Endodermal cell (in vitro differentiated cells): ENCODE measurements around the gene SYT2. TPM values are rescaled to one million over a fixed set of nuclear protein-coding genes. Genes with fewer than 3 reads are reported as not detected.

ENCODE experiments used
- DNase-seq: peaks from one replicate; pipeline ENCODE4 v3.0.0-alpha.2; 2017
- H3K27ac ChIP-seq: 2 replicates; pipeline ENCODE4 v1.5.1; 2013; ENCODE audit warnings: mild to moderate bottlenecking, low read depth, low read length, moderate library complexity
- H3K27me3 ChIP-seq: 2 replicates; pipeline ENCODE4 v1.6.1; 2013; ENCODE audit warnings: mild to moderate bottlenecking, low read length, moderate library complexity; ENCODE audit not compliant: insufficient read depth, control insufficient read depth, poor library complexity, severe bottlenecking
- H3K36me3 ChIP-seq: 2 replicates; pipeline ENCODE4 v1.7.0; 2013; ENCODE audit warnings: mild to moderate bottlenecking, low read length, moderate library complexity; ENCODE audit not compliant: control insufficient read depth, insufficient read depth
- H3K4me1 ChIP-seq: one replicate; pipeline ENCODE4 v1.7.0; 2013; ENCODE audit warnings: low read length; ENCODE audit not compliant: control insufficient read depth, insufficient read depth
- H3K4me3 ChIP-seq: 2 replicates; pipeline ENCODE4 v1.5.1; 2013; ENCODE audit warnings: mild to moderate bottlenecking, low read length, moderate library complexity
- H3K9ac ChIP-seq: 2 replicates; pipeline ENCODE4 v1.6.1; 2013; ENCODE audit warnings: mild to moderate bottlenecking, low read length, moderate library complexity; ENCODE audit not compliant: poor library complexity, severe bottlenecking; ENCODE audit errors: extremely low read depth
- H3K9me3 ChIP-seq: 2 replicates; pipeline ENCODE4 v1.6.1; 2013; ENCODE audit warnings: mild to moderate bottlenecking, low read length, moderate library complexity; ENCODE audit not compliant: control insufficient read depth
- H3K27ac Mint-ChIP-seq: 2 replicates; pipeline ENCODE4 v1.8.0; 2020; ENCODE audit warnings: mixed read lengths
- H3K27me3 Mint-ChIP-seq: 2 replicates; pipeline ENCODE4 v1.8.0; 2021; ENCODE audit warnings: mild to moderate bottlenecking, mixed read lengths; ENCODE audit not compliant: insufficient read depth
- H3K36me3 Mint-ChIP-seq: 2 replicates; pipeline ENCODE4 v1.8.0; 2020; ENCODE audit warnings: low read depth, mixed read lengths
- H3K4me1 Mint-ChIP-seq: 2 replicates; pipeline ENCODE4 v1.8.0; 2020; ENCODE audit warnings: mixed read lengths
- H3K4me3 Mint-ChIP-seq: 2 replicates; pipeline ENCODE4 v1.8.0; 2020; ENCODE audit warnings: mild to moderate bottlenecking, moderate library complexity, mixed read lengths
- H3K9me3 Mint-ChIP-seq: 2 replicates; pipeline ENCODE4 v1.8.0; 2020; ENCODE audit warnings: mild to moderate bottlenecking, mixed read lengths
- CTCF ChIP-seq: fragments of 200-600 bp; sonication (generic); conservative IDR thresholded peaks from 2 replicates; pipeline ENCODE4 v1.5.0; 2021; ENCODE audit warnings: antibody characterized with exemption, mild to moderate bottlenecking
- WGBS, 2 experiments: methylation state at CpG; one replicate each; pipeline versions ENCODE4 v1.1.5 to v1.1.7; 2013; ENCODE audit warnings: missing lambda C conversion rate in 2 of 2, mixed read lengths in 1 of 2; ENCODE audit not compliant: insufficient coverage in 1 of 2, insufficient read length in 1 of 2; 5-methylcytosine and 5-hydroxymethylcytosine counted together
- total RNA-seq, 2 donors: library from RNA; stranded (reverse); fragmentation: NEBNext Ultra II Directional in 1 of 2; extraction: Animal tissue kit (Norgen Biotek cat#: 25700) in 1 of 2; gene quantifications; 2 replicates in 1 of 2; 3 replicates in 1 of 2; pipeline ENCODE4 v1.2.1, GENCODE V29; 2021

SYT2 gene
- total RNA-seq, 2 donors from 2014 or later, result 2.9 to 4.4 TPM

DNA sequence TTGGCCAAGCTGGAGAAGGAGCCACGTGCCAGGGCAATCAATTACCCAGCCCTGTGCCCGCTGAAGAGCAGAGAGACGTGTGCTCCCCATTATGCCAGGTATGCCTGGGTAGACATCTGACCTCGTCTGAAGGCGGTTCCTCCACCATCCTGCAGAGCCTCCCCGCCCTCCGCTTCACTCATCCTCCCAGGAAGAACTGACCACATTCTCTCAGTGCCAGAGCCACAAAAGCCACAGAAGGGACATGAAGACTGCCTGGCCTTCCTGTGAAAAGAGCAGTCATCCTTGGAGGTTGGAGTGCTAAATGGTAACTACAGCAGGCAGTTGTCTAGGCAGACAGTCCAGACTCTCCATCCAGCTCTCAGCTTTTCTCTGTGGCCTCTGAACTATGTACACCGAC lies 12.0 kb downstream of the SYT2 start:
- no peak overlapping the region for H3K9ac ChIP-seq
- H3K9me3 ChIP-seq, result no peaks in the 10 kb centered on the region
- no peaks in the 10 kb centered on the region for H3K36me3 ChIP-seq
- Mint-ChIP-seq H3K4me3 (no peak overlapping the region), H3K9me3 (no peaks in the 10 kb centered on the region), H3K36me3 (no peaks in the 10 kb centered on the region), H3K27ac (no peak overlapping the region), H3K4me1 (no peaks in the 10 kb centered on the region), H3K27me3 (peaks cover 18% of the 10 kb centered on the region)
- H3K4me3 ChIP-seq, result no peak overlapping the region
- 87 to 90% methylated on average over 5 to 8 of the region's 8 CpGs for WGBS, 2 experiments
- no peak for TF ChIP-seq CTCF
- H3K27me3 ChIP-seq, result peaks cover 29% of the 10 kb centered on the region
- no peak overlapping the region for H3K27ac ChIP-seq
- no peaks in the 10 kb centered on the region for H3K4me1 ChIP-seq
- no peak for DNase-seq

DNA sequence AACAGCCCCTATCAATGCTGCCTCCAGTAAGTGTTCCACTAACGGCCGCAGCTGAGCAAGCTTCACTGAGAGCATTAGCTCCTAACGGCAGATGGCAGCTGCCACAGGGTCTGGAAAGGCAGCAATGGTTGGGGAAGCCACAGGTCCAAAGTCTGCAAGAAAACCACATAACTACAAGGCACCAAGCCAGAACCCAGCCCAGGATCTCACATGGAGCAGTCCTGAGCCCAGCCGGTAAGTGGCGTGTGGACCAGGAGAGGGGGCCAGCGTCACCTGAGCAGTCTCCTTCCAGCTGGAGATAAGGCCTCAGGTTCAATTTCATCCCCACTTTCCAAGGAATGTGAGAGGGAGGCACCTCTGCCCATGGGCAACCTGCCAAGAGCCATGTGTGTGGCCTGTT lies 13.2 kb downstream of the SYT2 start:
- no peaks in the 10 kb centered on the region for H3K4me1 Mint-ChIP-seq
- H3K4me3 Mint-ChIP-seq, result no peak overlapping the region
- H3K27ac Mint-ChIP-seq, result no peak overlapping the region
- peaks cover 29% of the 10 kb centered on the region for H3K27me3 ChIP-seq
- no peak overlapping the region for H3K4me3 ChIP-seq
- no peaks in the 10 kb centered on the region for H3K9me3 ChIP-seq
- H3K36me3 Mint-ChIP-seq, result no peaks in the 10 kb centered on the region
- H3K36me3 ChIP-seq, result no peaks in the 10 kb centered on the region
- no peak overlapping the region for H3K9ac ChIP-seq
- H3K9me3 Mint-ChIP-seq, result no peaks in the 10 kb centered on the region
- peaks cover 21% of the 10 kb centered on the region for H3K27me3 Mint-ChIP-seq
- DNase-seq, result peak; percentile 67
- 84% methylated on average over 6 of the region's 6 CpGs; no CpG with 5 or more reads in 1 of the 2 experiments for WGBS, 2 experiments
- H3K27ac ChIP-seq, result no peak overlapping the region
- no peaks in the 10 kb centered on the region for H3K4me1 ChIP-seq
- peak; percentile 58 for TF ChIP-seq CTCF

DNA sequence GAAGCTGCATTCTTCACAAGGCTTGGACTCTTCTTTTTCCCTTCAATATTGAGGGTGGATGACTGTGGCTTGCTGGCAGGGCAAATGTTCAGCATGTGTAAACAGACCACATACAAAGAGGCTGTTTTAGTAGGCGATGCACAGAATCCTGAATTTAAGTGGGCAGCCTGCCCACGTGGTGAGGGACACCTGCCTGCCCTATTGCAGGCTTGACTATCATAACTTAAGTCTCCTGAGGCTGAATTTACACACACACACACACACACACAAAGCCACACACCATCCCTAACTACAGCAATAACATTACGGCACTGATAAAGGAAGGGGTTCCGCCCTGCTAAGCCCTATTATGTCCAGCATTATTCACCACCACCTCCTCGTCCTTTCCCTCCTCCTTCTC lies 15.9 kb downstream of the SYT2 start:
- H3K4me3 ChIP-seq, result no peak overlapping the region
- Mint-ChIP-seq H3K27ac (no peak overlapping the region), H3K4me1 (no peaks in the 10 kb centered on the region), H3K9me3 (no peaks in the 10 kb centered on the region), H3K27me3 (peaks cover 33% of the 10 kb centered on the region), H3K36me3 (no peaks in the 10 kb centered on the region), H3K4me3 (no peak overlapping the region)
- no peak for TF ChIP-seq CTCF
- H3K9ac ChIP-seq, result no peak overlapping the region
- H3K9me3 ChIP-seq, result no peaks in the 10 kb centered on the region
- peaks cover 36% of the 10 kb centered on the region for H3K27me3 ChIP-seq
- no peak overlapping the region for H3K27ac ChIP-seq
- 69 to 74% methylated on average over 5 of the region's 5 CpGs for WGBS, 2 experiments
- DNase-seq, result no peak
- no peaks in the 10 kb centered on the region for H3K36me3 ChIP-seq
- H3K4me1 ChIP-seq, result no peaks in the 10 kb centered on the region
